ENCODE measurements around the gene ROBO2.

ROBO2 gene

GRCh38 chr3:77421916-77422315, 382.0 kb downstream of the ROBO2 start:
- WGBS (ENCODE audit: extremely low coverage, insufficient coverage, insufficient read length), result no CpG with 5 or more reads among the region's 5 CpGs
- no peak overlapping the region for H3K23ac ChIP-seq (ENCODE audit: low read length)
- no peaks in the 10 kb centered on the region for H3K79me1 ChIP-seq (ENCODE audit: low read length)
- H3K14ac ChIP-seq (ENCODE audit: low read length), result no peak overlapping the region
- H2BK12ac ChIP-seq (ENCODE audit: low read length), result no peak overlapping the region
- no peaks in the 10 kb centered on the region for H3K36me3 ChIP-seq (ENCODE audit: control insufficient read depth in 1 of 2, insufficient read depth in 2 of 2, low read length in 2 of 2)
- no peak overlapping the region for H3K9ac ChIP-seq (ENCODE audit: low read length)
- H3K4me3 ChIP-seq (ENCODE audit: low read depth, low read length), result no peak overlapping the region
- no peak for DNase-seq
- no peaks in the 10 kb centered on the region for H3K27me3 ChIP-seq (ENCODE audit: insufficient read depth, low read length)
- no peak overlapping the region for H3K4me2 ChIP-seq (ENCODE audit: low read length)
- no peak overlapping the region for H2AFZ ChIP-seq (ENCODE audit: insufficient read depth, low read length, poor library complexity)
- no peaks in the 10 kb centered on the region for H3K4me1 ChIP-seq (ENCODE audit: control insufficient read depth in 1 of 2, insufficient read depth in 2 of 2, low read length in 2 of 2)
- no peak overlapping the region for H4K91ac ChIP-seq (ENCODE audit: low read depth, low read length)
- H2BK120ac ChIP-seq (ENCODE audit: insufficient read depth, low read length, poor library complexity), result no peak overlapping the region
- no peak overlapping the region for H4K12ac ChIP-seq (ENCODE audit: low read depth, low read length)
- H3K27ac ChIP-seq (ENCODE audit: low read depth, low read length), result no peak overlapping the region
- H3K4ac ChIP-seq (ENCODE audit: low read depth, low read length), result no peak overlapping the region
- H3K18ac ChIP-seq (ENCODE audit: low read length), result no peak overlapping the region
- no peak overlapping the region for H2BK5ac ChIP-seq (ENCODE audit: low read depth, low read length, poor library complexity)
- H3K9me3 ChIP-seq (ENCODE audit: insufficient read depth, low read depth, low read length), result no peaks in the 10 kb centered on the region
- no peaks in the 10 kb centered on the region for H3K79me2 ChIP-seq (ENCODE audit: control insufficient read depth, insufficient read depth, low read length, poor library complexity)
- no peak overlapping the region for H2AK5ac ChIP-seq (ENCODE audit: low read length)
- H4K8ac ChIP-seq (ENCODE audit: low read depth, low read length), result no peak overlapping the region

- no peak overlapping the region for H3K14ac ChIP-seq (ENCODE audit: low read length)
- no peak overlapping the region for H4K8ac ChIP-seq (ENCODE audit: low read depth, low read length)
- H2BK5ac ChIP-seq (ENCODE audit: low read depth, low read length, poor library complexity), result no peak overlapping the region
- H2AK5ac ChIP-seq (ENCODE audit: low read length), result no peak overlapping the region
- no peaks in the 10 kb centered on the region for H3K79me2 ChIP-seq (ENCODE audit: control insufficient read depth, insufficient read depth, low read length, poor library complexity)
- H2AFZ ChIP-seq (ENCODE audit: insufficient read depth, low read length, poor library complexity), result no peak overlapping the region
- H4K12ac ChIP-seq (ENCODE audit: low read depth, low read length), result no peak overlapping the region
- no peak overlapping the region for H3K4me3 ChIP-seq (ENCODE audit: low read depth, low read length)
- no peak overlapping the region for H3K4ac ChIP-seq (ENCODE audit: low read depth, low read length)
- H2BK12ac ChIP-seq (ENCODE audit: low read length), result no peak overlapping the region
- H4K91ac ChIP-seq (ENCODE audit: low read depth, low read length), result no peak overlapping the region
- no peaks in the 10 kb centered on the region for H3K4me1 ChIP-seq (ENCODE audit: control insufficient read depth in 1 of 2, insufficient read depth in 2 of 2, low read length in 2 of 2)
- H3K36me3 ChIP-seq (ENCODE audit: control insufficient read depth in 1 of 2, insufficient read depth in 2 of 2, low read length in 2 of 2), result no peaks in the 10 kb centered on the region
- no peaks in the 10 kb centered on the region for H3K79me1 ChIP-seq (ENCODE audit: low read length)
- no peak overlapping the region for H3K23ac ChIP-seq (ENCODE audit: low read length)
- no peaks in the 10 kb centered on the region for H3K27me3 ChIP-seq (ENCODE audit: insufficient read depth, low read length)
- H3K4me2 ChIP-seq (ENCODE audit: low read length), result no peak overlapping the region
- H3K9me3 ChIP-seq (ENCODE audit: insufficient read depth, low read depth, low read length), result no peaks in the 10 kb centered on the region
- no peak for DNase-seq
- H3K27ac ChIP-seq (ENCODE audit: low read depth, low read length), result no peak overlapping the region
- H3K9ac ChIP-seq (ENCODE audit: low read length), result no peak overlapping the region
- H3K18ac ChIP-seq (ENCODE audit: low read length), result no peak overlapping the region
- H2BK120ac ChIP-seq (ENCODE audit: insufficient read depth, low read length, poor library complexity), result no peak overlapping the region
Measured at GRCh38 chr3:77426531-77426930, 386.6 kb downstream of the ROBO2 start.

GRCh38 chr3:77427528-77427927, 387.6 kb downstream of the ROBO2 start:
- Histone ChIP-seq H4K8ac (ENCODE audit: low read depth, low read length) (no peak overlapping the region), H3K4ac (ENCODE audit: low read depth, low read length) (no peak overlapping the region), H3K23ac (ENCODE audit: low read length) (no peak overlapping the region), H3K27ac (ENCODE audit: low read depth, low read length) (no peak overlapping the region), H3K4me2 (ENCODE audit: low read length) (no peak overlapping the region), H3K79me2 (ENCODE audit: control insufficient read depth, insufficient read depth, low read length, poor library complexity) (no peaks in the 10 kb centered on the region), H3K9me3 (ENCODE audit: insufficient read depth, low read depth, low read length) (no peaks in the 10 kb centered on the region), H4K12ac (ENCODE audit: low read depth, low read length) (no peak overlapping the region), H2AFZ (ENCODE audit: insufficient read depth, low read length, poor library complexity) (no peak overlapping the region), H3K18ac (ENCODE audit: low read length) (no peak overlapping the region), H3K9ac (ENCODE audit: low read length) (no peak overlapping the region), H3K79me1 (ENCODE audit: low read length) (no peaks in the 10 kb centered on the region), H2AK5ac (ENCODE audit: low read length) (no peak overlapping the region), H3K27me3 (ENCODE audit: insufficient read depth, low read length) (no peaks in the 10 kb centered on the region), H3K4me3 (ENCODE audit: low read depth, low read length) (no peak overlapping the region), H3K4me1 (ENCODE audit: control insufficient read depth in 1 of 2, insufficient read depth in 2 of 2, low read length in 2 of 2) (no peaks in the 10 kb centered on the region), H2BK5ac (ENCODE audit: low read depth, low read length, poor library complexity) (no peak overlapping the region), H3K14ac (ENCODE audit: low read length) (no peak overlapping the region), H4K91ac (ENCODE audit: low read depth, low read length) (no peak overlapping the region), H3K36me3 (ENCODE audit: control insufficient read depth in 1 of 2, insufficient read depth in 2 of 2, low read length in 2 of 2) (no peaks in the 10 kb centered on the region), H2BK12ac (ENCODE audit: low read length) (no peak overlapping the region), H2BK120ac (ENCODE audit: insufficient read depth, low read length, poor library complexity) (no peak overlapping the region)
- DNase-seq, result no peak
- WGBS (ENCODE audit: extremely low coverage, insufficient coverage, insufficient read length), result no CpG with 5 or more reads among the region's 3 CpGs

GRCh38 chr3:77436908-77437307, 397.0 kb downstream of the ROBO2 start:
- Histone ChIP-seq H4K8ac (ENCODE audit: low read depth, low read length) (no peak overlapping the region), H2AK5ac (ENCODE audit: low read length) (no peak overlapping the region), H3K27me3 (ENCODE audit: insufficient read depth, low read length) (no peaks in the 10 kb centered on the region), H2BK5ac (ENCODE audit: low read depth, low read length, poor library complexity) (no peak overlapping the region), H3K14ac (ENCODE audit: low read length) (no peak overlapping the region), H3K79me2 (ENCODE audit: control insufficient read depth, insufficient read depth, low read length, poor library complexity) (no peaks in the 10 kb centered on the region), H3K9ac (ENCODE audit: low read length) (no peak overlapping the region), H2AFZ (ENCODE audit: insufficient read depth, low read length, poor library complexity) (no peak overlapping the region), H3K79me1 (ENCODE audit: low read length) (no peaks in the 10 kb centered on the region), H3K4ac (ENCODE audit: low read depth, low read length) (no peak overlapping the region), H3K4me3 (ENCODE audit: low read depth, low read length) (no peak overlapping the region), H2BK120ac (ENCODE audit: insufficient read depth, low read length, poor library complexity) (no peak overlapping the region), H3K18ac (ENCODE audit: low read length) (no peak overlapping the region), H3K4me1 (ENCODE audit: control insufficient read depth in 1 of 2, insufficient read depth in 2 of 2, low read length in 2 of 2) (no peaks in the 10 kb centered on the region), H4K12ac (ENCODE audit: low read depth, low read length) (no peak overlapping the region), H3K36me3 (ENCODE audit: control insufficient read depth in 1 of 2, insufficient read depth in 2 of 2, low read length in 2 of 2) (no peaks in the 10 kb centered on the region), H3K23ac (ENCODE audit: low read length) (no peak overlapping the region), H4K91ac (ENCODE audit: low read depth, low read length) (no peak overlapping the region), H3K4me2 (ENCODE audit: low read length) (no peak overlapping the region), H2BK12ac (ENCODE audit: low read length) (no peak overlapping the region), H3K27ac (ENCODE audit: low read depth, low read length) (no peak overlapping the region), H3K9me3 (ENCODE audit: insufficient read depth, low read depth, low read length) (no peaks in the 10 kb centered on the region)
- no peak for DNase-seq

- H4K91ac ChIP-seq (ENCODE audit: low read depth, low read length), result no peak overlapping the region
- H2AK5ac ChIP-seq (ENCODE audit: low read length), result no peak overlapping the region
- no peak overlapping the region for H3K23ac ChIP-seq (ENCODE audit: low read length)
- no peak overlapping the region for H3K4me2 ChIP-seq (ENCODE audit: low read length)
- no peaks in the 10 kb centered on the region for H3K4me1 ChIP-seq (ENCODE audit: control insufficient read depth in 1 of 2, insufficient read depth in 2 of 2, low read length in 2 of 2)
- H3K36me3 ChIP-seq (ENCODE audit: control insufficient read depth in 1 of 2, insufficient read depth in 2 of 2, low read length in 2 of 2), result no peaks in the 10 kb centered on the region
- no peak overlapping the region for H3K18ac ChIP-seq (ENCODE audit: low read length)
- no peak overlapping the region for H2BK5ac ChIP-seq (ENCODE audit: low read depth, low read length, poor library complexity)
- no peak for DNase-seq
- no peaks in the 10 kb centered on the region for H3K79me1 ChIP-seq (ENCODE audit: low read length)
- H4K12ac ChIP-seq (ENCODE audit: low read depth, low read length), result no peak overlapping the region
- no peaks in the 10 kb centered on the region for H3K27me3 ChIP-seq (ENCODE audit: insufficient read depth, low read length)
- no peak overlapping the region for H3K14ac ChIP-seq (ENCODE audit: low read length)
- no peaks in the 10 kb centered on the region for H3K9me3 ChIP-seq (ENCODE audit: insufficient read depth, low read depth, low read length)
- no peak overlapping the region for H3K9ac ChIP-seq (ENCODE audit: low read length)
- no peak overlapping the region for H3K4ac ChIP-seq (ENCODE audit: low read depth, low read length)
- no peak overlapping the region for H2BK120ac ChIP-seq (ENCODE audit: insufficient read depth, low read length, poor library complexity)
- WGBS (ENCODE audit: extremely low coverage, insufficient coverage, insufficient read length), result no CpG with 5 or more reads among the region's 1 CpG
- H3K4me3 ChIP-seq (ENCODE audit: low read depth, low read length), result no peak overlapping the region
- no peak overlapping the region for H2BK12ac ChIP-seq (ENCODE audit: low read length)
- H3K27ac ChIP-seq (ENCODE audit: low read depth, low read length), result no peak overlapping the region
- H3K79me2 ChIP-seq (ENCODE audit: control insufficient read depth, insufficient read depth, low read length, poor library complexity), result no peaks in the 10 kb centered on the region
- H4K8ac ChIP-seq (ENCODE audit: low read depth, low read length), result no peak overlapping the region
- H2AFZ ChIP-seq (ENCODE audit: insufficient read depth, low read length, poor library complexity), result no peak overlapping the region
Measured at GRCh38 chr3:77446084-77446483, 406.2 kb downstream of the ROBO2 start.

Measured in trophoblast cell (in vitro differentiated cells and primary cell).